A673 (cell line): ENCODE results near the gene BLOC1S2. TPM values are rescaled to one million over a fixed set of nuclear protein-coding genes. Genes with fewer than 3 reads are reported as not detected.

Experiments used
- BruUV-seq: library from RNA; stranded (reverse); fragments of 400-500 nt; replicated peaks from 2 replicates; lab custom pipeline; 2021; lab: Mats Ljungman, UMichigan
- CTCF ChIA-PET: fragments of 300-600 bp; sonication (Branson Sonifier 250); formaldehyde crosslinking; loops from one replicate; lab custom pipeline; 2022; ENCODE audit warnings: antibody characterized with exemption; lab: Charles Lee
- POLR2A ChIA-PET: fragments of 300-600 bp; sonication (Branson Sonifier 250); formaldehyde crosslinking; loops from one replicate; lab custom pipeline; 2022; ENCODE audit warnings: antibody characterized with exemption; ENCODE audit not compliant: low non-redundant PET; lab: Charles Lee
- DNase-seq: peaks from one replicate; pipeline ENCODE4 v3.0.0-alpha.2; 2015; ENCODE audit warnings: low spot score
- H3K27ac ChIP-seq: fragments of 200-600 bp; sonication (generic); 2 replicates; pipeline ENCODE4 v1.5.1; 2016; ENCODE audit warnings: mixed run types, low read depth, mild to moderate bottlenecking, mixed read lengths, antibody characterized with exemption, low read length; ENCODE audit not compliant: poor library complexity, severe bottlenecking
- H3K27me3 ChIP-seq: fragments of 200-600 bp; sonication (generic); replicated peaks from 2 replicates; pipeline ENCODE4 v1.6.1; 2017; ENCODE audit warnings: mixed run types, low read depth, mild to moderate bottlenecking, mixed read lengths, antibody characterized with exemption, low read length; ENCODE audit not compliant: insufficient read depth, poor library complexity
- H3K36me3 ChIP-seq: fragments of 200-600 bp; sonication (generic); 2 replicates; pipeline ENCODE4 v1.6.1; 2016; ENCODE audit warnings: mixed run types, mild to moderate bottlenecking, mixed read lengths, antibody characterized with exemption, low read length; ENCODE audit not compliant: insufficient read depth, poor library complexity, severe bottlenecking
- H3K4me1 ChIP-seq: fragments of 200-600 bp; sonication (generic); 2 replicates; pipeline ENCODE4 v1.6.1; 2017; ENCODE audit warnings: mixed run types, mild to moderate bottlenecking, mixed read lengths, antibody characterized with exemption, low read length; ENCODE audit not compliant: insufficient read depth, poor library complexity, severe bottlenecking
- H3K4me3 ChIP-seq: fragments of 200-600 bp; sonication (generic); 2 replicates; pipeline ENCODE4 v1.5.1; 2016; ENCODE audit warnings: low read depth, mixed run types, mild to moderate bottlenecking, mixed read lengths, low read length; ENCODE audit not compliant: poor library complexity, severe bottlenecking
- H3K9me3 ChIP-seq: fragments of 200-600 bp; sonication (generic); 2 replicates; pipeline ENCODE4 v1.6.1; 2016; ENCODE audit warnings: mixed run types, low read depth, mild to moderate bottlenecking, mixed read lengths, antibody characterized with exemption, low read length; ENCODE audit not compliant: poor library complexity, severe bottlenecking
- EZH2 ChIP-seq: fragments of 200-600 bp; sonication (generic); IDR thresholded peaks from 2 replicates; pipeline ENCODE4 v1.6.1; 2017; ENCODE audit warnings: borderline replicate concordance, low read depth, mild to moderate bottlenecking, mixed read lengths, antibody characterized with exemption, low read length; ENCODE audit not compliant: poor library complexity, severe bottlenecking
- intact Hi-C: fragments of 100-400 bp; cut with micrococcal nuclease; formaldehyde crosslinking; loops from one replicate; pipeline ENCODE4 v1.10.0; 2022; ENCODE audit not compliant: unreplicated experiment
- total RNA-seq: library from RNA; stranded (reverse); gene quantifications from 2 replicates; pipeline ENCODE4 v1.2.3, GENCODE V29; 2021
- TF ChIP-seq, protein P1 (sequence below): fragments of 300-800, 200-600 bp; sonication (generic); conservative IDR thresholded peaks from 2 replicates; pipeline ENCODE4 v1.5.1; 2017; ENCODE audit warnings: low read depth, mild to moderate bottlenecking, antibody characterized with exemption, low read length, moderate library complexity, mixed read lengths

BLOC1S2 gene
- total RNA-seq, 1 experiment from 2014 or later, result 52.5 TPM

DNA sequence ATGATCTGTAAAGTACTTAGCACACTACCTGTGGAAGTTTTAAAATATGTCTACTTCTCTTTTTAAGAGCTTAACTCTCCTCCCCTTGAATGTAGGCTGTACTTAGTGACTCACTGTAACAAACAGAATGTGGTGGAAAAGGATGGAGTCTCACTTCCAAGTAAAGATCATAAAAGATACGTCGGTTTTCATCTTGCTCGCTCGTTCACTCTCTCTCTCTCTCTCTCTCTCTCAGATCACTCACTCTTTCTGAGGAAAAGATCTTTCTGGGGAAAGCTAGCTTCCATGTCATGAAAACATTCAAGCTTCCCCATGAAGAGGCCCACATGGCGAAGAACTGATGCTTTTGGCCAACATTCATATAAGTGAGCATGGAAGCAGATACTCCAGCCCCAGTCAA, 62.6 kb downstream of the BLOC1S2 start:
- ChIA-PET CTCF (no interaction called here), POLR2A (no interaction called here)
- TF ChIP-seq EZH2, result no peak
- TF ChIP-seq, protein P1, sequence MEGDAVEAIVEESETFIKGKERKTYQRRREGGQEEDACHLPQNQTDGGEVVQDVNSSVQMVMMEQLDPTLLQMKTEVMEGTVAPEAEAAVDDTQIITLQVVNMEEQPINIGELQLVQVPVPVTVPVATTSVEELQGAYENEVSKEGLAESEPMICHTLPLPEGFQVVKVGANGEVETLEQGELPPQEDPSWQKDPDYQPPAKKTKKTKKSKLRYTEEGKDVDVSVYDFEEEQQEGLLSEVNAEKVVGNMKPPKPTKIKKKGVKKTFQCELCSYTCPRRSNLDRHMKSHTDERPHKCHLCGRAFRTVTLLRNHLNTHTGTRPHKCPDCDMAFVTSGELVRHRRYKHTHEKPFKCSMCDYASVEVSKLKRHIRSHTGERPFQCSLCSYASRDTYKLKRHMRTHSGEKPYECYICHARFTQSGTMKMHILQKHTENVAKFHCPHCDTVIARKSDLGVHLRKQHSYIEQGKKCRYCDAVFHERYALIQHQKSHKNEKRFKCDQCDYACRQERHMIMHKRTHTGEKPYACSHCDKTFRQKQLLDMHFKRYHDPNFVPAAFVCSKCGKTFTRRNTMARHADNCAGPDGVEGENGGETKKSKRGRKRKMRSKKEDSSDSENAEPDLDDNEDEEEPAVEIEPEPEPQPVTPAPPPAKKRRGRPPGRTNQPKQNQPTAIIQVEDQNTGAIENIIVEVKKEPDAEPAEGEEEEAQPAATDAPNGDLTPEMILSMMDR, result no peak
- Histone ChIP-seq H3K36me3 (peaks cover 57% of the 10 kb centered on the region), H3K27ac (no peak overlapping the region), H3K27me3 (no peaks in the 10 kb centered on the region), H3K4me3 (no peak overlapping the region), H3K4me1 (no peaks in the 10 kb centered on the region), H3K9me3 (no peaks in the 10 kb centered on the region)
- BruUV-seq, result no TSS peak
- DNase-seq, result no peak
- intact Hi-C loops, result no loop called here

Other genes with a start within 250 kb of the BLOC1S2 start
- gene CPN1, start 204.8 kb downstream of the BLOC1S2 start, total RNA-seq, result not detected in 2 replicates
- gene ERLIN1, start 100.7 kb downstream of the BLOC1S2 start, total RNA-seq, result 54.1 and 54.9 TPM in 2 replicates
- 28.6 and 30.3 TPM in 2 replicates for gene CHUK, start 57.1 kb downstream of the BLOC1S2 start, total RNA-seq
- gene CWF19L1, start 19.0 kb downstream of the BLOC1S2 start, total RNA-seq, result 37.3 and 39.8 TPM in 2 replicates
- gene PKD2L1, start 43.5 kb upstream of the BLOC1S2 start, total RNA-seq, result not detected in 2 replicates
- 519 and 559 TPM in 2 replicates for gene SCD, start 60.6 kb upstream of the BLOC1S2 start, total RNA-seq
- gene WNT8B, start 176.3 kb upstream of the BLOC1S2 start, total RNA-seq, result not detected in 2 replicates
- gene SEC31B, start 233.2 kb upstream of the BLOC1S2 start, total RNA-seq, result 3.8 and 4.7 TPM in 2 replicates
- gene NDUFB8, start 243.2 kb upstream of the BLOC1S2 start, total RNA-seq, result 293 and 297 TPM in 2 replicates
- gene HIF1AN, start 249.3 kb upstream of the BLOC1S2 start, total RNA-seq, result 49.0 and 57.6 TPM in 2 replicates